Immature natural killer cell (primary cell): ENCODE data around the gene ZFPL1. TPM values are rescaled to one million over a fixed set of nuclear protein-coding genes. Genes with fewer than 3 reads are reported as not detected.
"Not testable (repeated sequence)": the region's sequence is repeated elsewhere in the genome, so short reads cannot be mapped to it uniquely, and the experiment has no call there.

ENCODE experiments used
- DNase-seq, 3 donors: peaks; one replicate each; pipeline ENCODE4 v3.0.0; 2022; ENCODE audit warnings: mixed read lengths in 1 of 3
- H3K27ac Mint-ChIP-seq, 6 donors: one replicate each; pipeline ENCODE4 v1.8.0; 2020; ENCODE audit warnings: mixed read lengths in 6 of 6, mild to moderate bottlenecking in 5 of 6, inconsistent platforms in 4 of 6, moderate library complexity in 3 of 6
- H3K27me3 Mint-ChIP-seq, 3 donors: one replicate each; pipeline ENCODE4 v1.8.0; 2020 to 2021; ENCODE audit warnings: low read depth in 3 of 3, mild to moderate bottlenecking in 3 of 3, mixed read lengths in 3 of 3, moderate library complexity in 3 of 3, inconsistent platforms in 1 of 3
- H3K36me3 Mint-ChIP-seq, 3 donors: one replicate each; pipeline ENCODE4 v1.8.0; 2020; ENCODE audit warnings: mixed read lengths in 3 of 3, inconsistent platforms in 2 of 3, mild to moderate bottlenecking in 2 of 3
- H3K4me1 Mint-ChIP-seq, 2 donors: one replicate each; pipeline ENCODE4 v1.8.0; 2020; ENCODE audit warnings: inconsistent platforms in 2 of 2, mild to moderate bottlenecking in 2 of 2, mixed read lengths in 2 of 2, moderate library complexity in 1 of 2
- H3K4me3 Mint-ChIP-seq, 5 donors: one replicate each; pipeline ENCODE4 v1.8.0; 2020; ENCODE audit warnings: mild to moderate bottlenecking in 5 of 5, mixed read lengths in 5 of 5, inconsistent platforms in 3 of 5, moderate library complexity in 3 of 5
- H3K9me3 Mint-ChIP-seq, 6 donors: one replicate each; pipeline ENCODE4 v1.8.0; 2020; ENCODE audit warnings: mild to moderate bottlenecking in 6 of 6, mixed read lengths in 6 of 6, inconsistent platforms in 4 of 6, moderate library complexity in 3 of 6
- polyA plus RNA-seq, 3 donors: library from polyadenylated mRNA; unstranded; fragments of 300-500 nt; fragmentation: Illumina TruSeq; gene quantifications; one replicate each; pipeline ENCODE4 v1.2.3, GENCODE V29; 2021

Gene ZFPL1
- polyA plus RNA-seq, 3 donors from 2014 or later = 28.3 to 31.2 (median 29.8) TPM

- peak overlapping the region; percentile 84 to 90 (median 88) for H3K4me3 Mint-ChIP-seq
- peaks cover 47 to 53% of the 10 kb centered on the region in 2 donors for H3K4me1 Mint-ChIP-seq
- no peaks in the 10 kb centered on the region for H3K9me3 Mint-ChIP-seq
- H3K36me3 Mint-ChIP-seq = peaks cover 3 to 13% (median 9%) of the 10 kb centered on the region in 3 donors
- H3K27ac Mint-ChIP-seq = peak overlapping the region; percentile 77 to 93 (median 88)
- peak; percentile 46 to 68 (median 59) for DNase-seq
- peaks cover 13 to 18% (median 15%) of the 10 kb centered on the region in 3 donors for H3K27me3 Mint-ChIP-seq
Observed at GRCh38 chr11:65116370-65117205, 32.6 kb downstream of the ZFPL1 start.

- Mint-ChIP-seq H3K4me1 (peaks cover 52 to 59% of the 10 kb centered on the region in 2 donors), H3K27ac (peak within 1 kb of the TSS; percentile 87 to 99 (median 95)), H3K9me3 (no peaks in the 10 kb centered on the region), H3K27me3 (peaks cover 16 to 24% (median 17%) of the 10 kb centered on the region in 3 donors), H3K36me3 (peaks cover 3 to 17% (median 9%) of the 10 kb centered on the region in 3 donors), H3K4me3 (peak within 1 kb of the TSS; percentile 86 to 90 (median 88))
- DNase-seq = peak; percentile 100
Observed at GRCh38 chr11:65117206-65118096, 33.4 kb downstream of the ZFPL1 start, which contains the start of gene ZNHIT2. ZNHIT2 (minus strand) TSS chr11:65117701; CDS start chr11:65117653, 48 bp downstream.

GRCh38 chr11:65118097-65118837 is 34.2 kb downstream of the ZFPL1 start:
- no peak for DNase-seq
- peaks cover 3 to 17% (median 9%) of the 10 kb centered on the region in 3 donors for H3K36me3 Mint-ChIP-seq
- peaks cover 11 to 22% (median 17%) of the 10 kb centered on the region in 3 donors for H3K27me3 Mint-ChIP-seq
- H3K4me3 Mint-ChIP-seq = peak overlapping the region; percentile 86 to 90 (median 88)
- H3K9me3 Mint-ChIP-seq = no peaks in the 10 kb centered on the region
- H3K27ac Mint-ChIP-seq = peak overlapping the region; percentile 87 to 99 (median 95)
- H3K4me1 Mint-ChIP-seq = peaks cover 52 to 61% of the 10 kb centered on the region in 2 donors

- Mint-ChIP-seq H3K27me3 (peaks cover 11 to 21% (median 17%) of the 10 kb centered on the region in 3 donors), H3K4me1 (peaks cover 47 to 56% of the 10 kb centered on the region in 2 donors), H3K36me3 (peaks cover 3 to 17% (median 9%) of the 10 kb centered on the region in 3 donors), H3K27ac (peak overlapping the region; percentile 91 to 99 (median 95)), H3K4me3 (peak overlapping the region in 2 of 5 donors; percentile 9 to 100)
- H3K9me3 Mint-ChIP-seq, DNase-seq: not testable (repeated sequence)
Observed at GRCh38 chr11:65118891-65119669, 35.1 kb downstream of the ZFPL1 start.

GRCh38 chr11:65119670-65119995 is 35.6 kb downstream of the ZFPL1 start:
- H3K27ac Mint-ChIP-seq = peak overlapping the region; percentile 68 to 99 (median 80)
- peak overlapping the region; percentile 9 to 100 (median 29) for H3K4me3 Mint-ChIP-seq
- peaks cover 3 to 17% (median 9%) of the 10 kb centered on the region in 3 donors for H3K36me3 Mint-ChIP-seq
- DNase-seq = no peak
- peaks cover 46 to 59% of the 10 kb centered on the region in 2 donors for H3K4me1 Mint-ChIP-seq
- no peaks in the 10 kb centered on the region for H3K9me3 Mint-ChIP-seq
- H3K27me3 Mint-ChIP-seq = peaks cover 13 to 21% (median 17%) of the 10 kb centered on the region in 3 donors

GRCh38 chr11:65120831-65121230 is 36.8 kb downstream of the ZFPL1 start:
- H3K36me3 Mint-ChIP-seq = peaks cover 3 to 17% (median 9%) of the 10 kb centered on the region in 3 donors
- H3K27me3 Mint-ChIP-seq = peaks cover 13 to 21% (median 17%) of the 10 kb centered on the region in 3 donors
- peak overlapping the region; percentile 98 to 100 (median 100) for H3K4me3 Mint-ChIP-seq
- peak overlapping the region; percentile 98 to 100 (median 100) for H3K27ac Mint-ChIP-seq
- DNase-seq = no peak
- H3K9me3 Mint-ChIP-seq = no peaks in the 10 kb centered on the region
- peaks cover 40 to 59% of the 10 kb centered on the region in 2 donors for H3K4me1 Mint-ChIP-seq

- peaks cover 37 to 59% of the 10 kb centered on the region in 2 donors for H3K4me1 Mint-ChIP-seq
- H3K36me3 Mint-ChIP-seq = peaks cover 3 to 19% (median 10%) of the 10 kb centered on the region in 3 donors
Observed at GRCh38 chr11:65121447-65121864, 37.4 kb downstream of the ZFPL1 start.

GRCh38 chr11:65121865-65122696 is 38.1 kb downstream of the ZFPL1 start, which contains the start of the genes FAU and MRPL49:
FAU (minus strand) TSS chr11:65122134; CDS start chr11:65121813, 321 bp downstream.
MRPL49 (plus strand) TSS chr11:65122321; CDS start chr11:65122347, 26 bp downstream.
- H3K9me3 Mint-ChIP-seq = no peaks in the 10 kb centered on the region
- H3K4me3 Mint-ChIP-seq = peak within 1 kb of the TSS; percentile 98 to 100 (median 100)
- H3K4me1 Mint-ChIP-seq = peaks cover 33 to 59% of the 10 kb centered on the region in 2 donors
- H3K27me3 Mint-ChIP-seq = peaks cover 13 to 17% (median 13%) of the 10 kb centered on the region in 3 donors
- peaks cover 3 to 24% (median 12%) of the 10 kb centered on the region in 3 donors for H3K36me3 Mint-ChIP-seq
- H3K27ac Mint-ChIP-seq = peak within 1 kb of the TSS; percentile 98 to 100 (median 100)
- peak; percentile 97 to 98 (median 98) for DNase-seq

More at GRCh38 chr11:65121447-65121864, 37.4 kb downstream of the ZFPL1 start:
- peak in 2 of 3 donors; percentile 24 to 30 for DNase-seq
- H3K9me3 Mint-ChIP-seq = no peaks in the 10 kb centered on the region
- peak overlapping the region; percentile 98 to 100 (median 100) for H3K27ac Mint-ChIP-seq
- peak overlapping the region; percentile 98 to 100 (median 100) for H3K4me3 Mint-ChIP-seq
- peaks cover 13 to 21% (median 17%) of the 10 kb centered on the region in 3 donors for H3K27me3 Mint-ChIP-seq

GRCh38 chr11:65124480-65125196 is 40.6 kb downstream of the ZFPL1 start:
- H3K4me1 Mint-ChIP-seq = peaks cover 24 to 43% of the 10 kb centered on the region in 2 donors
- DNase-seq = no peak
- peaks cover 4 to 10% (median 6%) of the 10 kb centered on the region in 3 donors for H3K27me3 Mint-ChIP-seq
- H3K4me3 Mint-ChIP-seq = peak overlapping the region in 4 of 5 donors; percentile 36 to 57 (median 48)
- no peaks in the 10 kb centered on the region for H3K9me3 Mint-ChIP-seq
- H3K27ac Mint-ChIP-seq = peak overlapping the region in 3 of 6 donors; percentile 27 to 80 (median 52)
- peaks cover 0 to 23% (median 9%) of the 10 kb centered on the region in 3 donors for H3K36me3 Mint-ChIP-seq

- Mint-ChIP-seq H3K36me3 (peaks cover 0 to 20% (median 5%) of the 10 kb centered on the region in 3 donors), H3K9me3 (no peaks in the 10 kb centered on the region), H3K4me1 (peaks cover 24 to 35% of the 10 kb centered on the region in 2 donors), H3K4me3 (no peak overlapping the region), H3K27me3 (peaks cover 4 to 10% (median 6%) of the 10 kb centered on the region in 3 donors), H3K27ac (peak overlapping the region in 1 of 6 donors; percentile 78)
- no peak for DNase-seq
Observed at GRCh38 chr11:65125197-65126056, 41.4 kb downstream of the ZFPL1 start.
